Measurements from ENCODE around the gene TRAF3IP1.

- TF ChIP-seq CTCF (conservative IDR thresholded peaks at IDR 0.05 in 1 of 2, IDR thresholded peaks at IDR 0.05 in 1 of 2; ENCODE audit: low read depth in 1 of 2, low read length in 2 of 2) (no peak), EZH2 (IDR thresholded peaks at IDR 0.05; ENCODE audit: low read length, missing control alignments) (no peak)
These were observed 86.6 kb downstream of the TRAF3IP1 start for GRCh38 chr2:238406998-238407285.
